Muscle layer of colon (tissue), 2 donors: Measurements from ENCODE around the gene MARK3.
"Not testable (repeated sequence)": the region's sequence is repeated elsewhere in the genome, so short reads cannot be mapped to it uniquely, and the experiment has no call there.

ENCODE experiments used
- H3K27ac ChIP-seq: one replicate; pipeline ENCODE4 v1.7.0; 2013; ENCODE audit warnings: low read depth, mild to moderate bottlenecking, low read length, moderate library complexity
- H3K27me3 ChIP-seq, 2 donors: one replicate each; pipeline ENCODE4 v1.7.0; 2013; ENCODE audit warnings: low read length in 2 of 2, mild to moderate bottlenecking in 2 of 2; ENCODE audit not compliant: insufficient read depth in 2 of 2, control insufficient read depth in 1 of 2
- H3K36me3 ChIP-seq: one replicate; pipeline ENCODE4 v1.7.0; 2013; ENCODE audit warnings: mild to moderate bottlenecking, low read length; ENCODE audit not compliant: insufficient read depth
- H3K4me1 ChIP-seq: one replicate; pipeline ENCODE4 v1.7.0; 2013; ENCODE audit warnings: mild to moderate bottlenecking, low read length; ENCODE audit not compliant: insufficient read depth
- H3K4me3 ChIP-seq, 2 donors: one replicate each; pipeline ENCODE4 v1.7.0; 2013; ENCODE audit warnings: low read length in 2 of 2, low read depth in 1 of 2, mild to moderate bottlenecking in 1 of 2, moderate library complexity in 1 of 2
- H3K9ac ChIP-seq: one replicate; pipeline ENCODE4 v1.7.0; 2013; ENCODE audit warnings: low read length
- H3K9me3 ChIP-seq: one replicate; pipeline ENCODE4 v1.7.0; 2013; ENCODE audit warnings: mild to moderate bottlenecking, low read length
- donor health status: abdominal sarcoma.
- donor health status: Adenocarcinoma of cecum.

MARK3 gene

DNA sequence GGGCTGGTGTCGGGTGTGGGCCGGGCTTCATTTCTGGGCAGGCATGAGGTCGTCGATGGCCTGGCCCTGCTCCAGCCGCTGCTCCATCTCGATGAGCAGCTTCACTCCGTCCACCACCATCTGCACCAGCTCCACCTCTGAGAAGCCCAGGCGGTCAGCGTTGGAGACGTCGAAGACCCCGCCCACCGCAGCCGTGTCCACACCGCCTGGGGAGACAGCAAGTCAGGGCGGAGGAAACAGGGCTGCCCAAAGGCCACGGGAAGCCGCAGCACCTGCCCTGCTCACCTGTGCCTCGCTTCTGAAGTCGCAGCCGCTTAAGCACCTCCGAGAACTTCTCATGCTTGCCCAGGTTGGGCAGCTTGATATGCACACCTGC is 134.6 kb downstream of the MARK3 start:
- Histone ChIP-seq H3K9ac (peak overlapping the region; percentile 27), H3K4me3 (peak overlapping the region; percentile 34 to 65), H3K4me1 (peaks cover 50% of the 10 kb centered on the region), H3K36me3 (peaks cover 15% of the 10 kb centered on the region), H3K27ac (peak overlapping the region; percentile 86), H3K9me3 (no peaks in the 10 kb centered on the region), H3K27me3 (no peaks in the 10 kb centered on the region)

DNA sequence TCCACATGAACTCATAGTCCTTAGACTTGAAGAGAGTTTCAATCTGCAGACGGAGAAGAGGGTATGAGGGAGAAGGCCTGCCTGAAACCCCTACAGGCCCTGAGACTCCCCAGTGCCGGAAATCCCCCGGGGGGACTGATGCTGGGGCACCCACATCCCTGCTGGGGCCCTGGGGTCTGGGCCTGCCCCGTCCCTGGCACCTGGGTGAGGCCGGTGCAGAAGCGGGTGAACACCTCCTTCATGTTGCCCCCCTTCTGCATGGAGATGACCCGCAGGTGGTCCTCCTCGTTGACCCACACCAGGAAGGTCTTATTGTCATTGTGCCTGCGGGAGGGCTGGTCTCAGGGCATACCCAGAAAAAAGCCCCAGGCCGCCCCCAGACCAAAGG is 135.0 kb downstream of the MARK3 start:
- H3K4me3 ChIP-seq = peak overlapping the region; percentile 34 to 65
- no peaks in the 10 kb centered on the region for H3K27me3 ChIP-seq
- peak overlapping the region; percentile 86 for H3K27ac ChIP-seq
- peak overlapping the region; percentile 27 for H3K9ac ChIP-seq
- peaks cover 15% of the 10 kb centered on the region for H3K36me3 ChIP-seq
- peaks cover 54% of the 10 kb centered on the region for H3K4me1 ChIP-seq
- H3K9me3 ChIP-seq = no peaks in the 10 kb centered on the region

DNA sequence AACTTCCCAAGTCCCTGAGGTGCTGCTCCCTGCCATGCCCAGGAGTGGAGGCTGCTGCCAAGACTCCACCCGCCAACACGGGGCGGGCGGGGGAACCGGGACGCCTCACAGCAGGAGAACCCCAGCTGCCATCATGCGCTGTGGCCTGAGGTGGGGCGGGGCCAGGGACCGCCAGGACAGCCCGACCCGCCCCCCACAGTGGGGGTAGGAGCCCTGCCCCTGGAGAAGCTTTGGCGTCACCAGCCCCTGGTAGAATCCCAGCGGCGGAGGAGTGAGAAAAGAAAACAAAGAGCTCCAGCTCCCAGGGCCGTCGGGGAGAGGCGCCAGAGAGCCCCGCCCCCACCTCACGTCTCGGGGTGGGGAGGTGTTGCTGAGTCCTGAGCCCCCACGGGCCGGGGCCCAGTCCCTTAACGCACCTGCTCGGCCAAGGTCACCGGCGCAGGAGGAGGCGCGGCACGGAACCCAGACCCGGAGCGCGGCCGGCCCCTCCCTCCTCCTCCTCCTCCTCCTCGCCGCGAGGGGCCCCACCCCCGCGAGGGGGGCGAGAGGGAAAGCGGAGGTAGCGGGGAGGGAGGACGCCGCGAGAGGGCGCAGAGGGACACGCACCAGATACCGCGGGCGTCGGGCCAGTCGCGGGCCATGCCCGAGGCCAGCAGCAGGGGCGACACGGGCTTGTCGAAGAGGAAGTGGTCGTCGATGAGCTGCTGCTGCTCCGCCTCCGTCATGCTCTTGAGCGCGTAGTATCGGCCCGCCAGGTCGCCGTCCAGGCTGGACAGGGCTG is 135.6 kb downstream of the MARK3 start:
- Histone ChIP-seq H3K4me1 (peaks cover 60% of the 10 kb centered on the region), H3K27ac (peak overlapping the region; percentile 86)

DNA sequence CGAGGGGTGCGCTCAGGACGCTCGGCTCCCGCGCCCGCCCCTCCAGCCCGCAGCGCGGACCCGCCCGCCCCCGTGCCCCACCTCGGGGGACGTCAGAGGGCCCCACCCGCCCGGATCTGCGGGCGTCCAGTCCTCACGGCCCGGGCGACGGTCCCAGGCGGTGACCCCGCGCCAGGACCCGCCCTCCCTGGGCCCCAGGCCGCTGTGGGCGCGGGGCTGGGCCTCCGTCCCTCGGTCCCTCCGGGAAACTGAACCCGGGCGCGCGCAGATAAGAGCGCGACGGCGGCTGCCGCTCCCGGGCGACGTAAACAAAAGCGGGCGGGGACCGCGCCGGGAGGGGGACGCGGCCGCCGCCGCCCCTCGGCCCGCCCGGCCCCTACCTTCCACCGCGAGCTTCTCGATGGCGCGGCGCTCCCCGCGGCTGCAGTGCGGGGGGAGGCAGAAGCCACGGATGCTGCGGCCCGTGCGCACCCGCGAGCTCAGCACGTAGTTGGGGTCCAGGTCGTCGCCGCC is 136.3 kb downstream of the MARK3 start:
- Histone ChIP-seq H3K9ac (no peak overlapping the region), H3K9me3 (no peaks in the 10 kb centered on the region), H3K4me3 (peak overlapping the region; percentile 62 to 65), H3K4me1 (peaks cover 65% of the 10 kb centered on the region), H3K27me3 (no peaks in the 10 kb centered on the region), H3K27ac (peak overlapping the region; percentile 86), H3K36me3 (peaks cover 15% of the 10 kb centered on the region)

More for the DNA sequence above, 135.6 kb downstream of the MARK3 start:
- no peaks in the 10 kb centered on the region for H3K27me3 ChIP-seq
- H3K9me3 ChIP-seq = no peaks in the 10 kb centered on the region
- H3K36me3 ChIP-seq = peaks cover 15% of the 10 kb centered on the region
- peak overlapping the region; percentile 27 for H3K9ac ChIP-seq
- H3K4me3 ChIP-seq = peak overlapping the region; percentile 62 to 65

DNA sequence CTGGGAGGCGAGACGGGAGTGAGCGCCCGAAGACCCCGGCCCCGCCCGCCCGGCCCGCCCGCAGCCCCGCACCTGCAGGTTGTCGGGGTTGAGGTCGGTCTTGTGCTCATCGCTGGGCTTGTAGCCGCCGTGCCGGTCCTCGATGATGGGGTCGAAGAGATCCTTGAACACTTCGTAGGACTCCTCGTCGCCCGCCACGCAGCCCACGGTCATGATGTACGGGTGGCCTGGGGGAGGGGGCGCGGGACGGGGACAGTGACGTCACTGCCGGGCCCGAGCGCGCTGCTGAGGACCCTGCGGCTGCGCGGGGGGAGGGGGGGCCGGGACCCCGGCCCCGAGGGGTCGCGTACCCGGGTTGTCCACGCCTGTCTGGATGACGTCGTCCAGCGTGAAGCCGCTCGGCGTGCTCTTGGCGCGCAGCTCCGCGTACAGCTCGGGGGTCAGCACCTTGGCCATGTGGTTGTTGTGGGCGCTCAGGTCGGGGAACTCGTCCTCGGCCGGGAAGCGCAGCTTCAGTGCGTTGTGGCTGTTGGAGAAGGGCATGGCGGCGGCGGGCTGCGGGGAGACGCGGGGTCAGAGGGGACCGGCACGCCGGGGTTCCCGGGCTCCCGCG is 136.8 kb downstream of the MARK3 start:
- Histone ChIP-seq H3K27ac (peak overlapping the region; percentile 86), H3K27me3 (no peaks in the 10 kb centered on the region), H3K9me3 (no peaks in the 10 kb centered on the region), H3K9ac (peak overlapping the region; percentile 57), H3K36me3 (peaks cover 15% of the 10 kb centered on the region), H3K4me3 (peak overlapping the region; percentile 62 to 71), H3K4me1 (peaks cover 70% of the 10 kb centered on the region)

DNA sequence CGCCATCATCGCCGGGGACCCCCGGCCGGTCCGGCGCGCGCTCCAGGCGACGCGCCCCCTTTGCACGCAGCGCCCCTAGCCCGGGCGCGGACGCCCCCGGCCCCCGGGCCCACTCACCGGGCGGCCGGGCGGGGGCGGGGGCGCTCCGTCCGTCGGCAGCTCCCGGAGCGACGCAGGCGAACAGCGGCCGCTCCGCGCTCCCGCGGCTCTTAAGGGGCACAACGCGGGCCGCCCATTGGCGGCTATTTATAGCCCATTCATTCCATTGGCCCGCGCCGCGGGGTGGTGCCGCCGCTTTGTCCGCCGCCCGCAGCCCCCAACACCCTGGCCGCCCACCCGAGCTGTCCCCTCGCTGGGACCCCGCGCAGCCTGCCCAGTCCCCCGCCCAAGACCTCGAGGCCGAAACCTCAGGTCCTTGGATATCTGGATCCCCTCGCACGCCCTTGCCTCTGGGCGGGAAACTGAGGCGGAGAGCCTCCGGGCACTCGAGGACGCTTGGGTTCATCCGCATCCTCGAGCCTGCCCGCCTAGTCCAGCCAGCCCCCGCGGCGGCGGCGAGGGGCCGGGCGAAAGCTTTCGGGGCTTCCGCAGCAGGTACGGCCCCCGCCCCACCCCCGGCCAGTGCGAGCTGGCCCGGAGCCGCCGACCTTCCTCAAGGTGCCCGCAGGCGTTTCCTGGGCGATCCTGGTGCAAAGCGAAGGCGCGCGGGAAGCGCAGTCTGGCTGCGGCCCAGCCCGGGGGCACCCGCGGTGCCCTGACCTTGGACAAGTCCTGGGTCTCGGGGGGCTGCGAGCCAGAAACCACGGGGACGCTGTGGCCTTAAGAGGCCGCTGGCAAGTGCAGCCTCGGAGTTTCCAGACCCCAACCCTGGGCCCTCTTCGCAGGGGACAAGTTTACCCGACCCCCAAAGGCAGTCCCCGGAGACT is 137.7 kb downstream of the MARK3 start, which contains the start of gene CKB:
TSS of gene CKB (minus strand) at position 182 of the 926 bp plus-strand sequence. CDS start 337 bp downstream, outside the sequence.
- Histone ChIP-seq H3K9ac (peak within 1 kb of the TSS; percentile 57), H3K4me1 (peaks cover 70% of the 10 kb centered on the region), H3K36me3 (peaks cover 15% of the 10 kb centered on the region), H3K27me3 (no peaks in the 10 kb centered on the region), H3K4me3 (peak within 1 kb of the TSS; percentile 66 to 71), H3K9me3 (no peaks in the 10 kb centered on the region), H3K27ac (peak within 1 kb of the TSS; percentile 86)

DNA sequence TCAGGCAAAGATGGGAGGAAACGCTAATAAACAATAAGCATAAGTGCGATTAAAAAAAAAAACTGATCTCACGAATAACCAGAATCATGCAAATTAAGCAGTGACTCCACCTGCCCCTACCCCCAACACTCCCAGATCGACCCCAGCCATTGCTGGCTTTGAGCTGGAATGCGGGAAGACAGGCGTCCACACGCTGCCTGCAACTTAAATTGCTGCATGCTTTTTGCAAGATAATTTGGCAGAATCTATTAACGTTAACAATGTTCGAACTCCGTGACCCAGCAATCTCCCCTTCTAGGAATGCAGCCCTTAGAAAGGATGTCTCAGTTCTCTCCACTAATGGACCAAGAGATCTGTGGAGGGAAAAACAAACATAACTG is 138.3 kb downstream of the MARK3 start:
- Histone ChIP-seq H3K27me3 (no peaks in the 10 kb centered on the region), H3K4me3 (peak overlapping the region in 1 of 2 donors; percentile 41), H3K27ac (peak overlapping the region; percentile 59), H3K9ac (no peak overlapping the region), H3K36me3 (peaks cover 15% of the 10 kb centered on the region), H3K9me3 (no peaks in the 10 kb centered on the region), H3K4me1 (peaks cover 70% of the 10 kb centered on the region)

DNA sequence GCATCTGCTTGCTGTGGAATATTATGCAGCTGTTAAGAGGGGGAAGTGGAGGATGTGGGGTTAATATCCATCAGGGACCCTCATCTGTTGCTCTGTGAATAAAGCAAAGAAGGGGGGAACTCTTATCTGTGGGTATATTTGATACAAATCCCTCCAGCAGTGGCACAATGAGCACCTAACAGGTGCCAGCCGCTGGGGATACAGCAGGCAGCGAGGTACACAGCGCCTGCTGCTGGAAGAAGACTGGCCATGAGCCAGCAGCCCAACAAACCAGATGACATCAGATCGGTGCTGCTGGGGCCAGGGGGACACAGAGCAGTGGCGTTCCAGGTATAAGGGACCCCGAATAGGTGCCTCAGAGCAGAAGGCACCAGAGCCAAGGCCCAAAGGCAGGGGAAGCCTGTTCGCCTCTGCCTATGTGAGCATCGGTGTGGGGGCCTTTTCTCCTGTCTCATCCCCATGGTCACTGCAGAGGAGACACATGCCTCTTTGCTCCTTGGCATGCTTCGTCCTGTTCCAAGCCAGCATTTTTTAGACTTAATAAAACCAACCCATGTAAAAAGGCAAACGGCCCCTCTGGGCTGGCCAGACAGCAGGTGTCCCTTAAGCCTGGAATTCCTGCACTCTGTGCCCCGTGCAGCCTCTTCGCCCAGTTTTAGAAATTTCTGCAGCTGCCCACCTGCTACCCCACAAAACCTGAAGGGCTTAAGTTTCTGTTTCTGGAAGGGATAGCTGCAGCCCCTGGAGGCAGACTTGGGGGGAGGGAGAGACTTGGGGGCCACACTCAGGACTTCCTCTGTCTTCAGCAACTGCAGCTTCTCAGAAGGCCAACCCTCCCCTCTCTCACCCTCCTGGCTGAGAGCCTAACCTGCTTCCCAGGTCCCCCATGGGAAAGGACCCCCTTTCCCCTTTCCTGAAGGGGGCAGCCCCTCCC is 139.1 kb downstream of the MARK3 start:
- no peaks in the 10 kb centered on the region for H3K9me3 ChIP-seq
- no peak overlapping the region for H3K4me3 ChIP-seq
- peak overlapping the region; percentile 5 for H3K27ac ChIP-seq
- H3K9ac ChIP-seq = no peak overlapping the region
- H3K36me3 ChIP-seq = peaks cover 12% of the 10 kb centered on the region
- peaks cover 65% of the 10 kb centered on the region for H3K4me1 ChIP-seq
- no peaks in the 10 kb centered on the region for H3K27me3 ChIP-seq

DNA sequence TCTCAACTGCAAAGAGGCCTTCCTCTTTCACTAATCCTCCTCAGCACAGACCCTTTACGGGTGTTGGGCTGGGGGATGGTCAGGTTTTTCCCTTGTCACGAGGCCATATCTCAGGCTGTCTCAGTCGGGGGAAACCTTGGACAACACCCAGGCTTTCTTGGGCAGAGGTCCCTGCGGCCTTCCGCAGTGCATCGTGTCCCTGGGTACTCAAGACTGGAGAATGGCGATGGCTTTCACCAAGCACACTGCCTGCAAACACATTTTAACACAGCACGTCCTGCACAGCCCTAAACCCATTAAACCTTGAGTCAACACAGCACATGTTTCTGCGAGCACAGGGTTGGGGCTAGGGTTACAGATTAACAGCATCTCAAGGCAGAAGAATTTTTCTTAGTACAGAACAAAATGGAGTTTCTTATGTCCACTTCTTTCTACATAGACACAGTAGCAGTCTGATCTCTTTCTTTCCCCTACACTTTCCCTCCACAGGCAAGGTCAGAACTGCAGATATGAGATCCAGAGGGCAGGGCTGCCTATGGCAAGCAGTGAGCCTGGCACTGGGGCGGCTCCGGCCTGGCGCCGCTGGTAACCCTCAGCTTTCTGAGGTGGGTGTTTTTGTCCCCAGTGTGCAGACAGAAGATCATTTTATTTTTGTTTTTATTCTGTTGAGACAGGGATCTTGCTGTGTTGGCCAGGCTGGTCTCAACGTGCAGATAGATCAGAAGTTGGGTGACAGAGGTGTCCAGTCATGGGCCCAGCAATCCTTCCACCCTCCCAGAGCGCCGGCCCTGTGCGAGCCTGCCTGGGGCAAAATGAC is 140.4 kb downstream of the MARK3 start:
- not testable (repeated sequence) for H3K9me3 ChIP-seq, H3K36me3 ChIP-seq, H3K27me3 ChIP-seq, H3K9ac ChIP-seq, H3K4me3 ChIP-seq
- Histone ChIP-seq H3K4me1 (peaks cover 65% of the 10 kb centered on the region), H3K27ac (peak overlapping the region; percentile 61)
